ENCODE data around the gene IL17B. TPM values are rescaled to one million over a fixed set of nuclear protein-coding genes. Genes with fewer than 3 reads are reported as not detected.

Gene IL17B
- total and polyA plus RNA-seq, 3 donors from 2014 or later: 4.7 to 12.4 (median 5.0) TPM

- no peaks in the 10 kb centered on the region for H3K27me3 ChIP-seq
- peak; percentile 83 for DNase-seq
- 26 to 49% methylated on average over 9 of the region's 9 CpGs for WGBS, 2 donors
- peak overlapping the region; percentile 61 to 69 for H3K4me3 ChIP-seq
- intact Hi-C loops (cut with DNase I; ENCODE audit: low total_unique reads): no loop called here
- H3K4me1 ChIP-seq: peaks cover 26% of the 10 kb centered on the region
- peak overlapping the region; percentile 91 to 95 for H3K27ac ChIP-seq
- H3K9me3 ChIP-seq: no peaks in the 10 kb centered on the region
- no peaks in the 10 kb centered on the region for H3K36me3 ChIP-seq (ENCODE audit: low read depth, missing control alignments)
- TF ChIP-seq POLR2A (IDR thresholded peaks at IDR 0.05) (peak; percentile 84), CTCF (IDR thresholded peaks at IDR 0.05) (peak in 1 of 3 experiments; percentile 16)
Observed at GRCh38 chr5:149406203-149406978, 27.3 kb upstream of the IL17B start.

- intact Hi-C loops (cut with DNase I; ENCODE audit: low total_unique reads): no loop called here
- Histone ChIP-seq H3K4me1 (peaks cover 26% of the 10 kb centered on the region), H3K9me3 (no peaks in the 10 kb centered on the region), H3K36me3 (ENCODE audit: low read depth, missing control alignments) (no peaks in the 10 kb centered on the region), H3K4me3 (no peak overlapping the region), H3K27me3 (no peaks in the 10 kb centered on the region), H3K27ac (peak overlapping the region; percentile 70 to 95)
- 62 to 79% methylated on average over 14 to 16 of the region's 16 CpGs for WGBS, 2 donors
- DNase-seq: no peak
- TF ChIP-seq CTCF (IDR thresholded peaks at IDR 0.05): no peak
Observed at GRCh38 chr5:149405550-149406202, 26.6 kb upstream of the IL17B start.

- Histone ChIP-seq H3K27me3 (no peaks in the 10 kb centered on the region), H3K4me3 (no peak overlapping the region), H3K4me1 (peaks cover 26% of the 10 kb centered on the region), H3K36me3 (ENCODE audit: low read depth, missing control alignments) (no peaks in the 10 kb centered on the region), H3K9me3 (no peaks in the 10 kb centered on the region), H3K27ac (peak overlapping the region; percentile 70 to 95)
- no peak for DNase-seq
- TF ChIP-seq POLR2A (IDR thresholded peaks at IDR 0.05) (no peak), CTCF (IDR thresholded peaks at IDR 0.05) (no peak)
- intact Hi-C loops (cut with DNase I; ENCODE audit: low total_unique reads): no loop called here
- WGBS, 2 donors: 69 to 74% methylated on average over 17 of the region's 17 CpGs
Observed at GRCh38 chr5:149404746-149405549, 25.9 kb upstream of the IL17B start.

- intact Hi-C loops (cut with DNase I; ENCODE audit: low total_unique reads): no loop called here
- H3K4me3 ChIP-seq: no peak overlapping the region
- H3K36me3 ChIP-seq (ENCODE audit: low read depth, missing control alignments): no peaks in the 10 kb centered on the region
- peak overlapping the region; percentile 25 to 28 for H3K27ac ChIP-seq
- H3K27me3 ChIP-seq: no peaks in the 10 kb centered on the region
- H3K9me3 ChIP-seq: no peaks in the 10 kb centered on the region
- peaks cover 26% of the 10 kb centered on the region for H3K4me1 ChIP-seq
- DNase-seq: no peak
- 67 to 79% methylated on average over 15 of the region's 15 CpGs for WGBS, 2 donors
- no peak for TF ChIP-seq POLR2A (IDR thresholded peaks at IDR 0.05)
Observed at GRCh38 chr5:149403923-149404745, 25.0 kb upstream of the IL17B start.
